Stimulated activated CD8-positive, alpha-beta memory T cell treated with anti-CD3 and anti-CD28 coated beads, Interleukin-2, amount 100 ng/mL, for 1 hour (primary cell): ENCODE results near the gene UEVLD.

Experiments used
- DNase-seq, 2 donors: peaks; one replicate each; pipeline ENCODE4 v3.0.0-alpha.2; 2020; ENCODE audit warnings: low read depth in 2 of 2

The UEVLD gene

GRCh38 chr11:18501629-18502028 is 86.9 kb downstream of the UEVLD start:
- no peak for DNase-seq

DNA sequence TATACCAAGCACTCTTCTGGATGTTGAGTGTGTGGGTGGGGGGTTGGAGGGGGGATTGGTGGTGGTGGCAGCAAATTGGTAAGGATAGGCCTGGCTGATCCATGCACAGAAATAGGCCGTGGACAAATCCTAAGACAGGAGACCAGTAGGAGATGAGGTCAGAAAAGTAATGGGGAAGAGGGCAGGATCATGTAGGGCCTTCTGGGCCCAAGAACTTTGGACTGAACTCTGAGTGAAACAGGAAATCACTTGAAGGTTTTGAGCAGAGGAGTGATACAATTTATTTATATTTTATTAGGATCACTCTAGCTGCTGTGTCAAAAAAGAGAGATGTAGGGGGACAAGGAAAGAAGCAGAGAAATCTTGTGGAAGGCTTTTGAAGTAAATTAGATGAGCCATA is 90.5 kb downstream of the UEVLD start:
- no peak for DNase-seq

DNA sequence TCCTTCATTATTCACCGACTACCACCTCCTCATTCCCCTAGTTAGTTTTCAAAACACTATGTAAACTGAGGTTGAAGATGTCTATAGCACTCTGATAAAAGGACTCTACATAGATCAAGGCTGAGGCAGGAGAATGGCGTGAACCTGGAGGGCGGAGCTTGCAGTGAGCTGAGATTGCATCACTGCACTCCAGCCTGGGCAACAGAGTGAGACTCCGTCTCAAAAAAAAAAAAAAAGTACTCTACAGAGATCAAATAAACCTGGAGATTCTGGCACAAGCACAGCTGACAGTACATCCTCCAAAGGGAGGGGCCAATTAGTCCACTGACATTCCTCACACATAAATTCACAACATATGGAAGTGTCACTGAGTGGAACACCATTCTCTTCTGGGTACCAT is 92.8 kb downstream of the UEVLD start:
- DNase-seq: no peak

GRCh38 chr11:18495271-18495670 is 93.3 kb downstream of the UEVLD start:
- DNase-seq: no peak

DNA sequence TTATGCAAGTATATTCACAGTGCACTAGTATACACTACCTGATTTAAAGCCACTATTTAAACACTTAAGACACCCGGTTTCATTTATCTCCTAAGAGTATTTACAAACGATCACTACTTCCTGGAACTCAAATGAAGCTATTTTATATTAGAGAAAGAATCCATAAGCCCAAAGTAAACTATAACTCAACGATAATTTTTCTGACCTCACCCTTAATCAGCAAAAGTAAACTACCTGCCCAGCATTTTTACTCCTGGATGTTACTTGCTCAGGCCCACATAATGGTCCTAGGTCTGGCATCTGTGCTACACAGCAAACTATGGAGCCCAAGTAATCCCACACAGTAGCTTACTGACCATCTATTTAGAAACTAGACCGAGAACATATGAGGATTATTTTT is 95.2 kb downstream of the UEVLD start:
- DNase-seq: no peak

DNA sequence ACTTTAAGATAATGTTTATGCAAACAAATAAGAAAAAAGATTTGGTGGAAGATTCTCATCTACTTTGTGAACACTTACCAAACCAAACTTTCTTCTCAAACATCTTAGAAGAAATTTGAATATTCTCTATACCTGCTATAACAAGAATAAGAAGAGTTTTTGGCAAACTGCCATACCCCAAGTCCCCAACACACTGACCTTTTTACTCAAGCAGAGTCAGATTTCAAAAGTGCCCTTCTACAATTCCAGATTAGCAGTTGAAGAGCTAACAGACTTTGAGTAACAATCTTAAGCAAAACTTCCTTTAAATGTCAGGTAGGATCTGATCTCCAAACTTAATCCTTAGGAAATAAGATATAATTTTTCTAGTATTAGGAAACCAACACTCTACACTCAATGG is 95.6 kb downstream of the UEVLD start:
- DNase-seq: no peak

GRCh38 chr11:18491924-18492323 is 96.6 kb downstream of the UEVLD start:
- DNase-seq: no peak

GRCh38 chr11:18490736-18491485 is 97.6 kb downstream of the UEVLD start:
- no peak for DNase-seq

- DNase-seq: no peak
Observed at GRCh38 chr11:18490319-18490718, 98.2 kb downstream of the UEVLD start.

DNA sequence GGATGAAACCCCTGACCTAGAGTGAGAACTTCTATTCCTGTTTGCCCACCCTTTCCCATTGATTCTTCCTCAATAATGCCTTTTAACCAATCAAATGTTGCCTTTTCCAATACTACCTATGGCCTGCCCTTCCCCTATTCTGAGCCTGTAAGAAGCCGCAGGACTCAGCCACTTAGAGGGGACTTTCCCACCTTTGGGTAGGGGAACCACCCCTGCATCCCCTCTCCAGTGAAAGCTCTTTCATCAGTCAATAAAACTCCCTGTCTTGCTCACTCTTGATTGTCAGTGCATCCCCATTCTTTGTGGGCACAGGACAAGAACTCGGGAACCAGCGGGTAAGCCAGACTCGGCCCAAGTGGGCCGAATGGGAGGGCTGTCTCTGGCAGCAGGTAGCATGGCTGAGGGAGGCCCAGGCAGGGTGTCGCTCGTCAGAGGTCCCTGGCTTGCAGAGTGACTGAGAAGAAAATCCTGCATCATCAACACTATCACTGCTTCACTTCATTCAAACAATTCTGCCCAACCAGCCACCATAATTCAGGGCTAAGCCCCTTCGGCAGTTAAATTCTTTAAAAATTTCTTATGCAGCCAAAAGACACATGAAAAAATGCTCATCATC is 102.5 kb downstream of the UEVLD start:
- no peak for DNase-seq
